Measurements from ENCODE around the gene ANGPTL4. TPM values are rescaled to one million over a fixed set of nuclear protein-coding genes. Genes with fewer than 3 reads are reported as not detected.
A peak's percentile ranks its signal among the peaks of the same experiment; 100 is the strongest.
"Not testable (repeated sequence)": the region's sequence is repeated elsewhere in the genome, so short reads cannot be mapped to it uniquely, and the experiment has no call there.

ANGPTL4 gene
- total RNA-seq, 2 experiments from 2014 or later, result not detected

GRCh38 chr19:8338835-8339234 is 25.1 kb upstream of the ANGPTL4 start:
- ATAC-seq (ENCODE audit: poor library complexity), result no peak
- POLR2A ChIA-PET, result no interaction called here
- intact Hi-C loops (cut with DNase I, micrococcal nuclease), result no loop called here
- H3K36me3 ChIP-seq (ENCODE audit: insufficient read depth, low read length), result no peaks in the 10 kb centered on the region
- H3K27ac Mint-ChIP-seq, result no peak overlapping the region
- no peak overlapping the region for H3K27ac ChIP-seq (ENCODE audit: low read depth in 1 of 2, low read length in 2 of 2)
- TF ChIP-seq CTCF (IDR thresholded peaks at IDR 0.05), result no peak
- H3K9me3 ChIP-seq (ENCODE audit: control insufficient read depth in 1 of 2, insufficient read depth in 1 of 2, low read length in 2 of 2), result no peaks in the 10 kb centered on the region
- H3K4me3 Mint-ChIP-seq, result no peak overlapping the region
- H3K4me1 Mint-ChIP-seq (ENCODE audit: low read depth), result peaks cover 13% of the 10 kb centered on the region
- CTCF ChIA-PET, result no interaction called here
- H3K4me3 ChIP-seq (ENCODE audit: low read length), result no peak overlapping the region
- peaks cover 34% of the 10 kb centered on the region for H3K27me3 Mint-ChIP-seq
- no peaks in the 10 kb centered on the region for H3K36me3 Mint-ChIP-seq (ENCODE audit: low read depth)
- H3K4me1 ChIP-seq (ENCODE audit: insufficient read depth, low read length), result peaks cover 36% of the 10 kb centered on the region
- no peaks in the 10 kb centered on the region for H3K9me3 Mint-ChIP-seq
- peaks cover 16 to 20% of the 10 kb centered on the region in 2 experiments for H3K27me3 ChIP-seq (ENCODE audit: control insufficient read depth in 1 of 2, insufficient read depth in 2 of 2, low read length in 2 of 2)
- no peak for DNase-seq

- peaks cover 10 to 11% of the 10 kb centered on the region in 2 experiments for H3K27me3 ChIP-seq (ENCODE audit: control insufficient read depth in 1 of 2, insufficient read depth in 2 of 2, low read length in 2 of 2)
- no peak overlapping the region for H3K4me3 Mint-ChIP-seq
These were observed 23.4 kb upstream of the ANGPTL4 start for GRCh38 chr19:8340341-8341096.

GRCh38 chr19:8341504-8341903 is 22.5 kb upstream of the ANGPTL4 start:
- ATAC-seq (ENCODE audit: poor library complexity); H3K36me3 ChIP-seq (ENCODE audit: insufficient read depth, low read length); H3K36me3 Mint-ChIP-seq (ENCODE audit: low read depth); H3K4me1 Mint-ChIP-seq (ENCODE audit: low read depth); DNase-seq; H3K9me3 ChIP-seq (ENCODE audit: control insufficient read depth in 1 of 2, insufficient read depth in 1 of 2, low read length in 2 of 2); H3K4me3 ChIP-seq (ENCODE audit: low read length); H3K27ac ChIP-seq (ENCODE audit: low read depth in 1 of 2, low read length in 2 of 2); H3K27ac Mint-ChIP-seq; H3K27me3 ChIP-seq (ENCODE audit: control insufficient read depth in 1 of 2, insufficient read depth in 2 of 2, low read length in 2 of 2); H3K9me3 Mint-ChIP-seq; intact Hi-C loops (cut with DNase I, micrococcal nuclease): not testable (repeated sequence)
- Mint-ChIP-seq H3K27me3 (peaks cover 25% of the 10 kb centered on the region), H3K4me3 (peak overlapping the region; percentile 67)
- CTCF ChIA-PET, result interaction anchor here (1.3 kb wide), 1 partner anchor 12 kb away, joined by 3 read pairs; no protein-coding TSS in a partner anchor
- H3K4me1 ChIP-seq (ENCODE audit: insufficient read depth, low read length), result peaks cover 21% of the 10 kb centered on the region
- POLR2A ChIA-PET, result interaction anchor here (0.7 to 2.4 kb wide), 2 partner anchors 20 to 146 kb away, joined by 4 to 7 read pairs; partner anchors contain the start of genes NDUFA7 and RPS28

More at GRCh38 chr19:8340341-8341096, 23.4 kb upstream of the ANGPTL4 start:
- H3K27ac ChIP-seq (ENCODE audit: low read depth in 1 of 2, low read length in 2 of 2), result no peak overlapping the region
- peaks cover 13% of the 10 kb centered on the region for H3K4me1 Mint-ChIP-seq (ENCODE audit: low read depth)
- no peaks in the 10 kb centered on the region for H3K36me3 ChIP-seq (ENCODE audit: insufficient read depth, low read length)
- no peak for TF ChIP-seq CTCF (IDR thresholded peaks at IDR 0.05)
- intact Hi-C loops (cut with DNase I, micrococcal nuclease), result no loop called here
- no peaks in the 10 kb centered on the region for H3K9me3 ChIP-seq (ENCODE audit: control insufficient read depth in 1 of 2, insufficient read depth in 1 of 2, low read length in 2 of 2)
- no peaks in the 10 kb centered on the region for H3K36me3 Mint-ChIP-seq (ENCODE audit: low read depth)
- CTCF ChIA-PET, result interaction anchor here (0.9 to 1.3 kb wide), 2 partner anchors 13 to 660 kb away, joined by 3 read pairs; partner anchors contain the start of gene TRAPPC5
- peaks cover 34% of the 10 kb centered on the region for H3K27me3 Mint-ChIP-seq
- ATAC-seq (ENCODE audit: poor library complexity) (no peak), DNase-seq (no peak)
- no peak overlapping the region for H3K4me3 ChIP-seq (ENCODE audit: low read length)
- H3K4me1 ChIP-seq (ENCODE audit: insufficient read depth, low read length), result peaks cover 27% of the 10 kb centered on the region
- POLR2A ChIA-PET, result interaction anchor here (1.4 kb wide), 1 partner anchor 19 kb away, joined by 5 read pairs; the partner anchor contains the start of genes NDUFA7 and RPS28
- no peaks in the 10 kb centered on the region for H3K9me3 Mint-ChIP-seq
- no peak overlapping the region for H3K27ac Mint-ChIP-seq
